Kidney epithelial cell (primary cell): ENCODE measurements around the gene ITPR1. TPM values are rescaled to one million over a fixed set of nuclear protein-coding genes. Genes with fewer than 3 reads are reported as not detected.

Experiments
- DNase-seq: peaks from one replicate; pipeline ENCODE4 v3.0.0-alpha.2; 2010; ENCODE audit warnings: low read depth
- H3K27me3 ChIP-seq: 2 replicates; pipeline ENCODE4 v1.6.0; 2011; ENCODE audit warnings: low read length; ENCODE audit not compliant: control insufficient read depth, insufficient read depth
- H3K36me3 ChIP-seq: 2 replicates; pipeline ENCODE4 v1.5.1; 2011; ENCODE audit warnings: low read length; ENCODE audit not compliant: control insufficient read depth, insufficient read depth
- H3K4me3 ChIP-seq: 2 replicates; pipeline ENCODE4 v1.5.1; 2011; ENCODE audit warnings: low read depth, mild to moderate bottlenecking, control low read depth, low read length
- total RNA-seq: library from RNA; depleted of rRNA; stranded (reverse); fragments of >200 nt; gene quantifications from 2 replicates; pipeline ENCODE4 v1.2.3, GENCODE V29; 2015
- TF ChIP-seq, protein P1 (sequence below): IDR thresholded peaks from 2 replicates; pipeline ENCODE4 v1.5.1; 2011; ENCODE audit warnings: mild to moderate bottlenecking, moderate library complexity, low read length, control low read depth, inconsistent platforms; ENCODE audit not compliant: insufficient read depth, poor library complexity, severe bottlenecking

Gene ITPR1
- total RNA-seq, 1 donor from 2014 or later: 8.9 TPM

- no peaks in the 10 kb centered on the region for H3K27me3 ChIP-seq
- no peak for DNase-seq
- TF ChIP-seq, protein P1, sequence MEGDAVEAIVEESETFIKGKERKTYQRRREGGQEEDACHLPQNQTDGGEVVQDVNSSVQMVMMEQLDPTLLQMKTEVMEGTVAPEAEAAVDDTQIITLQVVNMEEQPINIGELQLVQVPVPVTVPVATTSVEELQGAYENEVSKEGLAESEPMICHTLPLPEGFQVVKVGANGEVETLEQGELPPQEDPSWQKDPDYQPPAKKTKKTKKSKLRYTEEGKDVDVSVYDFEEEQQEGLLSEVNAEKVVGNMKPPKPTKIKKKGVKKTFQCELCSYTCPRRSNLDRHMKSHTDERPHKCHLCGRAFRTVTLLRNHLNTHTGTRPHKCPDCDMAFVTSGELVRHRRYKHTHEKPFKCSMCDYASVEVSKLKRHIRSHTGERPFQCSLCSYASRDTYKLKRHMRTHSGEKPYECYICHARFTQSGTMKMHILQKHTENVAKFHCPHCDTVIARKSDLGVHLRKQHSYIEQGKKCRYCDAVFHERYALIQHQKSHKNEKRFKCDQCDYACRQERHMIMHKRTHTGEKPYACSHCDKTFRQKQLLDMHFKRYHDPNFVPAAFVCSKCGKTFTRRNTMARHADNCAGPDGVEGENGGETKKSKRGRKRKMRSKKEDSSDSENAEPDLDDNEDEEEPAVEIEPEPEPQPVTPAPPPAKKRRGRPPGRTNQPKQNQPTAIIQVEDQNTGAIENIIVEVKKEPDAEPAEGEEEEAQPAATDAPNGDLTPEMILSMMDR: no peak
- H3K4me3 ChIP-seq: no peak overlapping the region
- H3K36me3 ChIP-seq: no peaks in the 10 kb centered on the region
Observed at GRCh38 chr3:4852780-4853748, 359.9 kb downstream of the ITPR1 start.

DNA sequence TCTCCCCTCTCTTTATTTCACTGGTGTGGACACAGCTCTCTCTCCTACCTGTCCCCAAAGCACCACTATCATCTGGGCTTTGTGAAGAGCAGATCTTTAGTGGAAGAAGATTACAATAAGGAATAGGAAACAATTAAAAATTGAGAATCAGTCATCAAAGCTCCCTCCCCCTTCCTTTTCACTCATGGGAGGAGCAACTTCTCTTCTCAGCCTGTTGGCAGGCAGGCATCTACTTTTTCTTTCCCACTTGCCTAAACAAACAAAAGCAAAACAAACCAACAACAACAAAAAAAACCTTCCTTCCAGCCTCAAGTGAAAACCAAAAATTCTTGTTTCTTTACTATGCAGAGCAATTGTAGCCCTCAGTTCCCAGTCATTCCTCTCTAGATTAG is 360.6 kb downstream of the ITPR1 start:
- H3K4me3 ChIP-seq: no peak overlapping the region
- H3K27me3 ChIP-seq: no peaks in the 10 kb centered on the region
- TF ChIP-seq, protein P1: no peak
- no peaks in the 10 kb centered on the region for H3K36me3 ChIP-seq
- no peak for DNase-seq

DNA sequence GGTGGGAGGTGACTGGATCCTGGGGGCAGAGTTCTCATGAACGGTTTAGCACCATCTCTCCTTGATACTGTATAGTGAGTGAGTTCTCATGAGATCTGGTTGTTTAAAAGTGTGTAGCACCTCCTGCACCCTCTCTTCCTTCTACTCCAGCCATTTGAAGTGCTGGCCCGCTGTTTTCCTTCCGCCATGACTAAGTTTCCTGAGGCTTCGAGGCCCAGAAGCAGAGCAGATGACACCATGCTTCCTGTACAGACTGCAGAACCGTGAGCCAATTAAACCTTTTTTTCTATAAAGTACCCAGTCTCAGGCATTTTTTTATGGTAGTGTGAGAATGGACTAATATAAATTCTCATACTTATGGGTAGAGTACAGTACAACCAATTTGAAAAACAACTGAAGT is 362.5 kb downstream of the ITPR1 start:
- TF ChIP-seq, protein P1: no peak
- DNase-seq: no peak
- Histone ChIP-seq H3K27me3 (no peaks in the 10 kb centered on the region), H3K4me3 (no peak overlapping the region), H3K36me3 (no peaks in the 10 kb centered on the region)

GRCh38 chr3:4856136-4856535 is 363.0 kb downstream of the ITPR1 start:
- no peak for DNase-seq
- TF ChIP-seq, protein P1: no peak
- Histone ChIP-seq H3K4me3 (no peak overlapping the region), H3K27me3 (no peaks in the 10 kb centered on the region), H3K36me3 (no peaks in the 10 kb centered on the region)

DNA sequence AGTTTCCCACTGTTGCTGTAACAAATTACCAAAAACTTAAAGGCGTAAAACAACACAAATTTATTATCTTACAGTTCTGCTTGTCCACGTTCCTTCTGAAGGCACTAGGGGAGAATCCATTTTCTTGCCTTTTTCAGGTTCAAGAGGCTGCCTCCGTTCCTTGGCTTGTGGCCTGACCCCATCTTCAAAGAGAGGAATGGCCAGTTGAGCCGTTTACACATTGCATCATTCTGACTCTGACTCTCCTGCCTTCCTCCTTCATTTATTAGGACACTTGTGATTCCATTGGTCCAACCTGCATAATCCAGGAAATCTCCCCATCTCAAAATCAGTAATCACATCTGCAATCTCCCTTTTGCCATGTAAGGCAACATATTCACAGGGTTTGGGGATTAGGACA is 363.4 kb downstream of the ITPR1 start:
- Histone ChIP-seq H3K27me3 (no peaks in the 10 kb centered on the region), H3K36me3 (no peaks in the 10 kb centered on the region), H3K4me3 (no peak overlapping the region)
- no peak for DNase-seq
- TF ChIP-seq, protein P1: no peak
